ENCODE results near the gene NAA38. TPM values are rescaled to one million over a fixed set of nuclear protein-coding genes. Genes with fewer than 3 reads are reported as not detected.

The NAA38 gene
- total RNA-seq, 1 experiment from 2014 or later = 200 TPM

DNA sequence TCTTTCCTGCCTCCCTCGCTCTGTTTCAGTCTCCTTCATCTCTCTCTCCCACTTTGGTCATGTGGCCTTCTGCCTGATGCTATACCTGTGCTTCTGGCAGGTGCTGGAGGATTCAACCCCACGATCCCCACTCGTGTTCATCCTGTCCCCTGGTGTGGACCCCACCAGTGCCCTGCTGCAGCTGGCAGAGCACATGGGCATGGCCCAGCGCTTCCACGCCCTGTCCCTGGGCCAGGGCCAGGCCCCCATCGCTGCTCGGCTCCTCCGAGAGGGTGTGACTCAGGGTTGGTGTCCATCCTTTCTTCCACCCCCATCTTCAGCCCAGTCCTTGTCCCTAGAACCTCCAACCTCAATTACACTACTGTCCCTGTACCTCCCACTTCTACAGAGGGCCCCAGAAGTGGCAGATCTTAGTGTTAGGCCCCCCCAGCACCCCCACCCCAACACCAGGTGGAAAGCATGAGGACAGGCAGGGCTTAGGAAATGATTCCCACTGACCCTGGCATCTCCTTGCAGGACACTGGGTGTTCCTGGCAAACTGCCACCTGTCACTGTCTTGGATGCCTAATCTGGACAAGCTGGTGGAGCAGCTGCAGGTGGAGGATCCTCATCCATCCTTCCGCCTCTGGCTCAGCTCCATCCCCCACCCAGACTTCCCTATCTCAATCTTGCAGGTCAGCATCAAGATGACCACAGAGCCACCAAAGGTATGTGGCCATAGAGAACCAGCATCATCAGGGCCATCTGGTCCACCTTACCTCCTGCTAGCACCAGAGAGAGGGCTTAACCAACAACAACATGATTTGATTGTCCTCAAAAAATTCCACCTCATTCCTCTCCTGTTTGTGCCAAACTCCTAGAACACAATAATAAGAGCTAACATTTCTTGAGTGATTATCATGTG is 33.1 kb downstream of the NAA38 start:
- no peak for DNase-seq (ENCODE audit: low spot score)

GRCh38 chr17:7823581-7824001 is 33.8 kb downstream of the NAA38 start:
- no peak for DNase-seq (ENCODE audit: low spot score)

GRCh38 chr17:7822126-7822525 is 35.2 kb downstream of the NAA38 start:
- DNase-seq (ENCODE audit: low spot score) = no peak

- no peak for DNase-seq (ENCODE audit: low spot score)
Observed at GRCh38 chr17:7820231-7820630, 37.1 kb downstream of the NAA38 start.

GRCh38 chr17:7818746-7819645 is 38.4 kb downstream of the NAA38 start:
- DNase-seq (ENCODE audit: low spot score) = no peak

- no peak for DNase-seq (ENCODE audit: low spot score)
Observed at GRCh38 chr17:7818026-7818425, 39.3 kb downstream of the NAA38 start.

GRCh38 chr17:7817643-7817964 is 39.8 kb downstream of the NAA38 start:
- DNase-seq (ENCODE audit: low spot score) = no peak

DNA sequence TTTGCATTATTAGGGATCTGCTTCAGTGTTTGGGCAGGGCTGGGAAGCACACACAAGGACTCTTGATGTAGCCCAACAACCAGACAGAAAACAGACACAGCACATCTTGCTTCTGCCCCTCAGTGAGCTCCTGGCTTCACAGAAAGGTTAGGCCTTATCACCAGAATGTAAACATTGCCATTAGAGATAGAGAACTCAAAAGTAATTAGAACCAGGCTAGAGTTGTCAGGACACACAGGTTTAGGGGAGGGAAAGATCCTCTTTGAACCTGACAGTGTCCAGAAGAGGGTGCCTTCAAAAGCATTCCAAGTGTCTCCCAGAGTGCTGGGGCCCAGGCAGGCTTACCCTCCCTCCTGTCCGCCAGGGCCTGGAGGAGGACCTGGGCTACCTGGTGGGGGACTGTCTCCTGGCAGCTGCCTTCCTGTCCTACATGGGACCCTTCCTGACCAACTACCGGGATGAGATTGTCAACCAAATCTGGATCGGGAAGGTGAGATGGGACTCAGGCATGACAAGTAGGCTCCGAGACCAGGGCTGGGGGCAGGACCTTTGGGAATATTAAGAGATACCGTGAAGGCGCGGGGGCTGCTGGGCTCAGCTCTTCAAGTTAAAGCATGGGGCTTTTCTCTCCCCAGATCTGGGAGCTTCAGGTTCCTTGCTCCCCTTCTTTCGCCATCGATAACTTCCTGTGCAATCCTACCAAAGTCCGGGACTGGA is 40.3 kb downstream of the NAA38 start:
- DNase-seq (ENCODE audit: low spot score) = no peak

DNA sequence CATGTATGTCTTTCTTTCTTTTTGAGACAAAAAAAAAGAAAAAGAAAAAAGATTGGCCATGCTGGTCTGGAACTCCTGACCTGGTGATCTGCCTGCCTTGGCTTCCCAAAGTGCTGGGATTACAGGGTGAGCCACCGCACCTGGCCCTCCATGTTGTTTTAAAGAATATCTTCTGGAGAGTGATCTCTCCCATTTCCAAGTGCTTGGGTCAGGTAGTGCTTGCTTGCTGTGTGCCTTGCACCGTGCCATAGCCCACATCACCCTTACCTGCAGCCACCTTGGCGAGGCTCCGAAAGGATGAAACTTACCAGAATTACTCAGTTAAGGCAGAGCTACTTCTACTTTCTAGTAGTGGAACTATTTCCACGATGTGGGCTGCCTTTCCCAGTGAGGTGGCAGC is 42.4 kb downstream of the NAA38 start:
- no peak for DNase-seq (ENCODE audit: low spot score)

DNA sequence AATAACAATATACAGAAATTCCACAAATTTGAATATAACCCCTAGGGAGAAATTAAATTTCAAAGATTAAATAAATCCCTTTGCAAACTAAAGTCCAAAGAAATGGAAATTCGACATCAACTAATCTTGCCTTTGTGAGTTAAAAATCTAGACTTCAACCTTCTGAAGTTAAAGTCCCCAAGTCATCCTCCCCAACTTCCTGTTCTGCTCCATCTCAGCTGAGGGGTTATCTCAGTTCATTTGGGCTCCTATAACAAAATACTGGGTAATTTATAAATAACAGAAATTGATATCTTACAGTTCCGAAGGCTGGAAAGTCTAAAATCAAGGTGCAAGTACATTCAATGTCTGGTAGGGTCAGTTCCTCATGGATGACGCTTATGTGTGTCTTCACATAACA is 46.1 kb downstream of the NAA38 start:
- no peak for DNase-seq (ENCODE audit: low spot score)

GRCh38 chr17:7809791-7810343 is 47.5 kb downstream of the NAA38 start:
- peak; percentile 34 for DNase-seq (ENCODE audit: low spot score)

DNA sequence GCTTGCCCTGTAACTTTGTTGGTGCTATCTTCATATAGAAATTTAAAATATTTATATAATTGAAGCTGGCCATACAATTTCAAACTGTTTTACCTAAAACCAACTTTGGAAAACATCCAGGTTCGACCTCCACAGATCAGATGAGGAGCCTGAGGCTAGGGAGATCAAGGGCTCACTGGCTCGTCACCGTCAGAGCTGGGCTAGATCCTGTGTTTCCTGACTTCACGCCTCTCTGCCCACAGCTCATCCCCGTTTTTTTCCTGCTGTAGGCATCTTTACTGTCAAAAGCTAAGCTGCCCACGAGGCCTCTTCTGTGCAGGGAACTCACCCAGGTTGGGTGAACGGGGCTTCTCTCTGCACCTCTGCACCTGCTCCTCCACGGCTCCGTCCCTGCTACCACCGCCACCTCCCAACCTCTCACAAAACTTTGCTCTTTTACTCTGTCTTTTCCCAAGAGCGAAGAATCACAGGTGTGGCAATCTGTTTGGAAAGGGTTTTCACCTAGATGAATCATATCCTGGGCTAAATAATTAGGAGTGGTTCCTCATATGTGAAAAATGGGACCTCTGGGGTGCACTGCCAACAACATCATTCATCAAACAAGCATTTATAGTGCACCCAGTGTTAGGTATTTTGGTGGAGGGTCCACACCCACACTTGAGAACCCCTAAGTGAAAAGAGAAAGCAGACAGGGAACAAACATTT is 48.1 kb downstream of the NAA38 start:
- peak; percentile 70 for DNase-seq (ENCODE audit: low spot score)

GRCh38 chr17:7807206-7807605 is 50.2 kb downstream of the NAA38 start:
- DNase-seq (ENCODE audit: low spot score) = no peak

Other genes starting within 250 kb of the NAA38 start
- 61.1 and 76.5 TPM in 2 replicates for gene FXR2, start 242.7 kb downstream of the NAA38 start, total RNA-seq (2014; rRNA removed; shearing (Covaris generic))
- gene SAT2, start 229.7 kb downstream of the NAA38 start, total RNA-seq (2014; rRNA removed; shearing (Covaris generic)) = 64.0 and 77.4 TPM in 2 replicates
- 2.8 TPM in 1 of 2 replicates, not detected in the other for gene SHBG, start 227.4 kb downstream of the NAA38 start, total RNA-seq (2014; rRNA removed; shearing (Covaris generic))
- gene ATP1B2, start 206.6 kb downstream of the NAA38 start, total RNA-seq (2014; rRNA removed; shearing (Covaris generic)) = not detected in 2 replicates
- gene TP53, start 170.1 kb downstream of the NAA38 start, total RNA-seq (2014; rRNA removed; shearing (Covaris generic)) = 99.3 and 107 TPM in 2 replicates
- 26.0 and 27.4 TPM in 2 replicates for gene WRAP53, start 169.1 kb downstream of the NAA38 start, total RNA-seq (2014; rRNA removed; shearing (Covaris generic))
- 7.6 and 11.3 TPM in 2 replicates for gene EFNB3, start 152.4 kb downstream of the NAA38 start, total RNA-seq (2014; rRNA removed; shearing (Covaris generic))
- 0.17 TPM in 2 replicates for gene DNAH2, start 139.8 kb downstream of the NAA38 start, total RNA-seq (2014; rRNA removed; shearing (Covaris generic))
- gene KDM6B, start 23.3 kb downstream of the NAA38 start, total RNA-seq (2014; rRNA removed; shearing (Covaris generic)) = 0.16 and 0.93 TPM in 2 replicates
- gene TMEM88, start 2.5 kb downstream of the NAA38 start, total RNA-seq (2014; rRNA removed; shearing (Covaris generic)) = not detected in 2 replicates
- gene CYB5D1, start 444 bp upstream of the NAA38 start, total RNA-seq (2014; rRNA removed; shearing (Covaris generic)) = 15.7 and 18.4 TPM in 2 replicates
- 89.2 and 104 TPM in 2 replicates for gene CHD3, start 31.2 kb upstream of the NAA38 start, total RNA-seq (2014; rRNA removed; shearing (Covaris generic))
- gene RNF227, start 58.7 kb upstream of the NAA38 start, total RNA-seq (2014; rRNA removed; shearing (Covaris generic)) = 1.5 and 1.8 TPM in 2 replicates
- 0.38 and 0.55 TPM in 2 replicates for gene KCNAB3, start 72.3 kb upstream of the NAA38 start, total RNA-seq (2014; rRNA removed; shearing (Covaris generic))
- gene TRAPPC1, start 74.4 kb upstream of the NAA38 start, total RNA-seq (2014; rRNA removed; shearing (Covaris generic)) = 54.2 and 64.2 TPM in 2 replicates
- gene CNTROB, start 74.6 kb upstream of the NAA38 start, total RNA-seq (2014; rRNA removed; shearing (Covaris generic)) = 34.5 and 35.4 TPM in 2 replicates
- gene GUCY2D, start 145.1 kb upstream of the NAA38 start, total RNA-seq (2014; rRNA removed; shearing (Covaris generic)) = not detected in 2 replicates
- 0.14 TPM in 1 of 2 replicates, not detected in the other for gene ALOX15B, start 181.5 kb upstream of the NAA38 start, total RNA-seq (2014; rRNA removed; shearing (Covaris generic))
- not detected in 2 replicates for gene ALOX12B, start 230.2 kb upstream of the NAA38 start, total RNA-seq (2014; rRNA removed; shearing (Covaris generic))

Data from A172 (cell line).